ENCODE measurements around the gene GRM2.

GRM2 gene

DNA sequence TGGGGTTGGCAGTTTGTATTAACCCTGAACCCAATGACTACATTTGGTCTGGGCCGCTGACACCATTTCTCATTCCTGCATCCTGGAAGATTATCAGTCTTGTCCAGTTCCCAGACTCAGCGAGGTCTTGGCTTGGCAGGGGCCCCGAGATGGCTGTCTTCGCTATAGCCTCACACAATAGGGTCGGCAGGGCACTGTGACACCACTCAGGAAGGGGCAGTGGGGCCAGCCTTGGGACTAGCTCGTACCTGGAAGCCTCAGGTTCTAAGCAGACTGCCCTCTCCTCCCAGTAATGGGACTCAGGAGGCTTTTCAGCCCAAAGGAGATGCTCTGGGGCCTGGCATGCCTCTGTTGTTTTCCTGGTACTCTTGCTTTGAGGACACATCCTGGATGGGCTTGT lies 26.7 kb upstream of the GRM2 start:
- no peak for DNase-seq (ENCODE audit: low read depth in 2 of 2, low spot score in 1 of 2)

DNA sequence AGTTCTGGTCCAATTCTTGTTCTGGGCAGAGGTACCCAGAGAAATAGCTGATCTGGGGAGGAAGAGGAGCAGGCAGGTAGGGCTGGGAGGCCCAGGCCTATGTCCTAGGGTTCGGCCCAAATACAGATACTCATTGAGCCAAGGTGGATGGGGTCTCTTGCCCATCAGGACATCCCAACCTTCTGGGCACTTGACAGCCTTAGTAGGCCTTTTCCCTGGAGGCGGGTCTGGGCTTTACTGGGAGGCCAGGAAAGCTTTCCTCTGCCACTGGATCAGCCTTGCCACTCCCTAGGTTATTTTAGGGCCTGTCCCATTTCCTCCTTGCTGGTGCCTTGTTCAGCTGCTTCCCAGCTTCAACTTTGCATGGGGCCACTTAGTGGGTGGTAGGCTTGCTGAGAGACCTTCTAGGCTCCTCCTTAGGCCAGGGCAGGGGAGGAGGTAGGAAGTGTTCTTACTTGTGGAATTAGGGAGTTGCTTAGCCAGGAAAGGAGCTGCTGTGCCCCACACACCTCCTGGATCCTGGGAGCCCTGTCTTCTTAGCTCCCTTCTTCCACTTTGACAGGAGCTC lies 26.1 kb upstream of the GRM2 start:
- no peak for DNase-seq (ENCODE audit: low read depth in 2 of 2, low spot score in 1 of 2)

DNA sequence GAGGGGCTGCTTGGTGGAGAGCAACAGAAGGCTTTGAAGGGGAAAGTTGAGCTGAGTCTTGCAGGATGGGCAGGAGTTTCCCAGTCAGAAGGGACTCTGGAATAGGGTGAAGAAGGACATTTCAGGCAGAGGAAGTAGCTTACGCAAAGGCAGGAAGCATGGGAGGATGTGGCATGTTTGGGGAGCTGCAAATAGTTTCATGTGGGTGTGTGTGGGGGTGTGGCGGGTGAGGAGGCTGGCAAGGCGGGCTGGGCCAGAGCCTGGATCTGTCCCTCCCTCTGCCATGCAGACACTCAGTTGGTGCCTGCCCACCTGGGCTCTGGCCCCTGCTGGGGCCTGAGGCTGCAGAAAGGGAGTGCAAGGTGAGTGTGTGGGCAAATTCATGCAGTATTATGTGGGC lies 25.4 kb upstream of the GRM2 start:
- peak in 1 of 2 donors; percentile 32 for DNase-seq (ENCODE audit: low read depth in 2 of 2, low spot score in 1 of 2)

DNA sequence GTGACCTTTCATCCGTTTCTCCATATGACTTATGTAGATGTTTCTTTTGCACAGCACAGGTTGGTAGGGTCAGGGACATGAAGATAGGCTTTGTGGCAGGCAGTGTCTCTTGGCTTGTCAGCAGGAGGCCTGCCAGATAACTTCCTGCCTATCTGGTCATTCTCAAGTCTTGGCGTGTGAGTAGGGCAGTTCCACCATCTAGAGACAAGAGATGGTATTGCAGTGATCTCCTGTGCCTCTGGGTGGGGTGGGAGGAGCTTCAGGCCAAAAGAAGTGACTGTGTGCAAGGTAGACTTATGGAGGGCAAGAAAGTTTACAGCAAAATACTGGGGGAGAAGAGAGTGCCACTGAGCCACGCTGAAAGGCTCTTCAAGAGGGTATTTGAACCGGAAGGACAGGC lies 24.8 kb upstream of the GRM2 start:
- peak; percentile 34 to 42 for DNase-seq (ENCODE audit: low read depth in 2 of 2, low spot score in 1 of 2)

DNA sequence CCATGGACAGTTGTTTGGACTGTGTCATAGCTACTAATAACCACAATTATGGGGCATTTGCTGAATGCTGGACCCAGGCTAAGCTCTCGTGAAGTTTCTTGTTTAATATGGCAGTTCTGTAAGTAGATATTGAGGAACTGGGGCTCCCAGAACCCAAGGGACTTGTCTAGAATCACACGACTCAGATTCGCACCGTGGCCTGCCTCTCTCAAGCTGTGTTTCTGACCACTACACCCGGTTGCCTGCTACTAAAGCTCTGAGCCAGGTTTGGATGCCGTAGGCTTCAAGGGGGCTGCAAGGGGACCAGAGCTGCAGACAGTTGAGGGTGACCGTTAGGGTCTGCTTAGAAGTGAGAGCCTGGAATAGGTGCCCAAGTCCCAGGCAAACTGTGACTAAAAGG lies 24.3 kb upstream of the GRM2 start:
- no peak for DNase-seq (ENCODE audit: low read depth in 2 of 2, low spot score in 1 of 2)

- no peak for DNase-seq (ENCODE audit: low read depth in 2 of 2, low spot score in 1 of 2)
Observed at GRCh38 chr3:51683566-51683965, 23.3 kb upstream of the GRM2 start.

DNA sequence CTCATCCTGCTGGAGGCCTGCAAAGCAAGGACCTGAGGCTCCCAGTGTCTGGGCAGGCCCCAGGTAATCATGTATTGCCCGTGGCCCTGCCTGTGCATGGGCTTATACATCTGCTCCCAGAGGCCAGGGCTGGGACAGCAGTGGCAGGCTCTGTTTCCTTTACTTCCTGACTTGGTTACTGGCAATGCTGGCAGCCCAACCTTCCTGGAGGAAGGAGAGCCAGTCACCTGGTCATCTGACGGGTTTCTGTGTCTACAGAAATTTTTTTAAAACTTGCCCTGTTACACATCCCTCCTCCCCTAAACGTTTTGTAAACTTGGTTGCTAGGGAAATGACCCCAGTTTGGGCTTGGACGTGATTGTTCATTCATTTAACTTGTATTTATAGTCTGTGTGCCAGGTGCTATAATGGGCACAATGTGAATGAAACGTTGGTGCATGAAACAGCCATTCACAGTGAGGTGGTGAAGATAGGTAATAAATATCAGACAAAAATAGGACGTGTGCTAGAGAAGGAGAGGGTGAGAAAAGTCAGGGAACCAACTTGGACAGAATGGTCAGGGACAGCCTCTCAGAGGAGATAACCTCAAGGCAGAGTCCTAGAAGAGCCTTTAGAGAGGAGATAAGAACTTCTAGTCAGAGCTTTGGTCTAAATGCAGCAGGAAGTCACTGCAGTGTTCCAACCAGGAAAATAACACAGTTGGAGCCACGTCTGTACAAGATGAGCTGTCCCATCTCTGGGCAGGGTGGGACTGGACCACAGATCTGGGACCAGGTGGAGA lies 21.7 kb upstream of the GRM2 start:
- DNase-seq (ENCODE audit: low read depth in 2 of 2, low spot score in 1 of 2), result no peak

DNA sequence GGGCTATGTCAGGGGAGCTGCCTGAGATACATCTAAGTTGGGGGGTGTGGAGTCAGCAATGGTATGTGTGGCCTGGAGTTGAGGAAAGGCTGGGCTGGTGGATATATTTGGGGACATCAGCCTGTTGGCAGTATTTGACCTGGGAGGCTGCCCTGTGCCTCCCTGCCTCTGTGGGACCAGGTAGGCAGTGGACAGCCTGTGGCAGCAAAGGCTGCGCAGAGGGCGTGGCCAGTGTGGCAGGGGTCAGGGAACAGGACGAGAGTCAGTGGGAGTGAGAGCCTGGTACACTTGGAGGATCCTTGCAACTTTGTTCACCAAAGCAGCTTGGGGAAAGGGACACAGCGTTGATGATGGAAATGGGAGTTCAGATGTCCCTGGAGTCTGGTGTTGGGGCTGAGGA lies 20.8 kb upstream of the GRM2 start:
- no peak for DNase-seq (ENCODE audit: low read depth in 2 of 2, low spot score in 1 of 2)

- peak; percentile 55 to 73 for DNase-seq (ENCODE audit: low read depth in 2 of 2, low spot score in 1 of 2)
Observed at GRCh38 chr3:51686512-51687215, 20.2 kb upstream of the GRM2 start.

- no peak for DNase-seq (ENCODE audit: low read depth in 2 of 2, low spot score in 1 of 2)
Observed at GRCh38 chr3:51687431-51688205, 19.2 kb upstream of the GRM2 start.

GRCh38 chr3:51688206-51688600 lies 18.7 kb upstream of the GRM2 start:
- DNase-seq (ENCODE audit: low read depth in 2 of 2, low spot score in 1 of 2), result no peak

DNA sequence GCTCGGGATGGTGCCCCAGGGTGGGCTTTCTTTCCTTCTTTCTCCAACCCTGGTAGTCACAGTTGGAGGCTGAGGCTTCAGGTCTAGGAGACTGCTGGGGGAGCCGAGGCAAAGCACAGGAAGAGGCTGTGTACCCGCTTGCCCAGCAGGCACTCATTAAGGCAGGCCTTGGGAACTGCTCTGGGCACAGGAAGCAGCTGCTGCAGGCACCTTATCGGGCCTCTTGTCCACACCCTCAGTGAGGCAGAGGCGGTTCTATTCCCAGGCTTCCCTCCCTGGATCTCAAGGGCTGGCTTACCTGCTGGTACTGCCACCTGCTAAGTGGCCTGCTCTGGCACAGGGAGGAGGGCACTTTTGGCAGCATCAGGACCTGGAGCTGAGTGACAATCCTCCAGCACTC lies 15.8 kb upstream of the GRM2 start:
- no peak for DNase-seq (ENCODE audit: low read depth in 2 of 2, low spot score in 1 of 2)

DNA sequence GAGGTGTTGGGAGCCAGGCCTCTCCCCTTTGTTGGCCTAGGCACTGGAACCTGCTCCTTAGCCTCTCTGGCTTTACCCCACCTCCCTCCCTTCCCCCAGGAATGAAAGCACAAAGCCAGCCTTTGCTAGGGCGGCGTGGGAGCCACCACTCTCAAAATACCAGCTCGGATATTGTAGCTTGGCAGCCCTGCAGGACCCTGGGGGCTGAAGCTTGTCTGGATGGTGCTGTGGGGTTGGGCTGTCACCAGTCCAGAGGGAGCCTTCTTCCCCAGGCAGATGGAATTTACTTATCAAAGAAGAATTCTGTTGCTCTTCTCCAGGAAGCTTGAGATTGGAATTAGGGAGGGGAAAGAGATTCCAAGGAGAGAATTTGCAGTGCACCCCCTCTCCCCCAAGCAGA lies 14.9 kb upstream of the GRM2 start:
- no peak for DNase-seq (ENCODE audit: low read depth in 2 of 2, low spot score in 1 of 2)

DNA sequence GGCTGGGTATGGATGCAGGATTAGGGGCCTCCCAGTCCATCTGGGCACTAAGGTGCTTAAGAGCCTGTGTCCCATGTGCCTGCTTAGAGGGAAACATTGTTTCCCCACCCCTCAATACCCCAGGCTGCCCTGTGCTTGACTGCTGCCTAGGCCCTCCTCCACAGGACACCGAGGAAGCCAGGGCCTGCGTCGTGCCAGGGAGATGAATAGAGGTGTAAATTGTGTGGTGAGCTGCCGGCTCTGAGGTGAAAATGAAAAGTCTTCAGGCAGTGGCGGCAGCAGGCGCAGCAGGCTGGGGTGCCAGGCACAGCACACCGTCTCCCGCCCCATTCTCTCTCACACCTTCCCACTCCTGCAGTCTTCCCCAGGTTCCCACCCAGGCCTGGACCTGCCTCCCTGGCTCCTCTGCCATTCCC lies 13.9 kb upstream of the GRM2 start:
- no peak for DNase-seq (ENCODE audit: low read depth in 2 of 2, low spot score in 1 of 2)

DNA sequence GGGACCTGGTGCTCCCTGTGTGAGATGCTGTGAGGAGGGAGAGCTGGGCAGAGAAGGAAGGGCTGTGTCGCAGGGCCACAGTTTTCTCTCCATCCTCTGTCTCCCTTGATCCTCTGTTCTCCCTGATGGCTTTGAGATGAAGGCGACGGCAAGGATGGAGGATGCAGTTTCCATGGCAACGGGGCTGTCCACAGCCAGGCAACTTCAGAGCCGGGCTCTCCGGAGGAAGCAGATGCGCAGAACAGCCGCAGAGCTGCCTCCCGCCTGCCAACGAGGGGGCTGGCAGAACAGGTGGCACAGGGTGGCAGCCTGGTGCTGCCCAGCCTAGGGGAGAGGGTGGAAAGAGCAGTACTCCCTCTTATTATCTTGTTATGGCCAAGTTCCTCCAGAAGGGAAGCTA lies 9.9 kb upstream of the GRM2 start:
- no peak for DNase-seq (ENCODE audit: low read depth in 2 of 2, low spot score in 1 of 2)

GRCh38 chr3:51698209-51698608 lies 8.7 kb upstream of the GRM2 start:
- DNase-seq (ENCODE audit: low read depth in 2 of 2, low spot score in 1 of 2), result no peak

- DNase-seq (ENCODE audit: low read depth in 2 of 2, low spot score in 1 of 2), result no peak
Observed at GRCh38 chr3:51700403-51700802, 6.5 kb upstream of the GRM2 start.

GRCh38 chr3:51702156-51702555 lies 4.7 kb upstream of the GRM2 start:
- DNase-seq (ENCODE audit: low read depth in 2 of 2, low spot score in 1 of 2), result no peak

DNA sequence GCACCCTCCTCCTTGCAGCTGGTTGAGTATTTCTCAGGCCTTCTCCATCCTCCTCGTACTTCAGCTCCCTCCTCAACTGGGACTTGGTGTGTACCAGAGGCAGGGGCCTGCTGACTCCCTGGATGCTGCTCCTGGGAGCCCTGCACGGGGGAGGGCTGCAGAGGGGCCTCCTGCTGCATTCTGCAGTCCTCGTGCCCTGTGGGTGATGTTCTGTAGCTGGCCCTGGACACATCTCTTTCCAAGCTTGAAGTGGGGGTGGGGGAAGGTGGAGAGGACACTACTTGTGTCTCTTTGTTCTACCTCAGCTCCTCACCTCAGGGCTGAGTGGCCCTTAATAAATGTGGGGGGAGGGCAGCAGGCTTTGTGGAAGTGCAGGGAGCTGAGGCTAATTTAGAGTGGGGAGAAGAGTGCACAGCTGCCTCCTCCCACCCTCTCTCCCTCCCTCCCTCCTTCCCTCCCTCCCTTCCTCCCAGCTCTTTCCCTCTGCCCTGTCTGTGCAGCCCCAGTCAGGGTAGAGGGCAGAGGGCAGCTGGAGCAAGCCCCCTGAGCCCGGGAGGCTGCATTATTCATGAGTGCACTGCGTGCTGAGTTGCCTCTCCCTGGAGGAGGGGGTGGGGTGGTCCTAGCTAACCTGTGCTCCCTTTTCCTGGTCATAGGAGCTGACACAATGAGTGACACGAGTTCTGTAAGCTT lies 3.7 kb upstream of the GRM2 start:
- DNase-seq (ENCODE audit: low read depth in 2 of 2, low spot score in 1 of 2), result no peak

DNA sequence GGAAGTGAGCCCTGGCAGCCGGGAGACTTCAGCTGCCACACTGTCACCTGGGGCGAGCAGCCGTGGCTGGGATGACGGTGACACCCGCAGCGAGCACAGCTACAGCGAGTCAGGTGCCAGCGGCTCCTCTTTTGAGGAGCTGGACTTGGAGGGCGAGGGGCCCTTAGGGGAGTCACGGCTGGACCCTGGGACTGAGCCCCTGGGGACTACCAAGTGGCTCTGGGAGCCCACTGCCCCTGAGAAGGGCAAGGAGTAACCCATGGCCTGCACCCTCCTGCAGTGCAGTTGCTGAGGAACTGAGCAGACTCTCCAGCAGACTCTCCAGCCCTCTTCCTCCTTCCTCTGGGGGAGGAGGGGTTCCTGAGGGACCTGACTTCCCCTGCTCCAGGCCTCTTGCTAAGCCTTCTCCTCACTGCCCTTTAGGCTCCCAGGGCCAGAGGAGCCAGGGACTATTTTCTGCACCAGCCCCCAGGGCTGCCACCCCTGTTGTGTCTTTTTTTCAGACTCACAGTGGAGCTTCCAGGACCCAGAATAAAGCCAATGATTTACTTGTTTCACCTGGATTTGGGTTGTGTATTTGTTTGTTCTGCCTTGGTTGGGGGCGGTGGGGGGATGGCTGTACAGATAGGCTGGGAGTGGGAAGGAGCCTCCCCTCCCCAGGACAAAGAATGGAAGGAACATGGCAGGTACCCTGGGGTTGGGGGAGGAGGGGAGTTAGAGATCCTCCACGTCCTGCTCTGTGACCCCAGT lies 2.9 kb upstream of the GRM2 start:
- DNase-seq (ENCODE audit: low read depth in 2 of 2, low spot score in 1 of 2), result no peak

Data from stimulated activated CD8-positive, alpha-beta memory T cell treated with anti-CD3 and anti-CD28 coated beads, Interleukin-4, amount 100 ng/mL, for 4 hours (primary cell).